K562 (cell line): ENCODE data around the gene CCDC9B. TPM values are rescaled to one million over a fixed set of nuclear protein-coding genes. Genes with fewer than 3 reads are reported as not detected.

Experiments
- ATAC-seq: fragments of 200-7000 bp; cut with Tn5 transposase; 3 replicates; pipeline ENCODE4 v1.9.1; 2020; ENCODE audit warnings: moderate library complexity
- BruUV-seq: library from RNA; stranded (reverse); fragments of 400-500 nt; replicated peaks from 2 replicates; lab custom pipeline; 2021; lab: Mats Ljungman, UMichigan
- CTCF ChIA-PET: fragments of 300-600 bp; formaldehyde crosslinking; extraction: SDS; loops from one replicate; lab custom pipeline; 2021; ENCODE audit warnings: low intra/inter-chr PET ratio; lab: Yijun Ruan, JAX
- POLR2A ChIA-PET: fragments of 300-600, 350-650 bp; sonication (Branson Sonifier 250); formaldehyde crosslinking; extraction: SDS; loops from one replicate; lab custom pipeline; 2021; ENCODE audit warnings: antibody characterized with exemption, inconsistent platforms; lab: Yijun Ruan, JAX
- DNase-seq, 4 experiments: peaks; one replicate each; pipeline versions ENCODE4 v3.0.0 to v3.0.0-alpha.2; 2011 to 2018; ENCODE audit warnings: low spot score in 3 of 4, mixed read lengths in 3 of 4; ENCODE audit errors: extremely low read depth in 1 of 4
- FAIRE-seq: peaks from 2 replicates; lab custom pipeline; 2011; peaks lifted over from hg19 to GRCh38; lab: Jason Lieb, UNC
- H2AFZ ChIP-seq: 2 replicates; pipeline ENCODE4 v1.6.0; 2011; ENCODE audit warnings: low read depth, low read length, control low read depth, inconsistent platforms
- H3K27ac ChIP-seq: fragments of 200-600 bp; 3 replicates; pipeline ENCODE4 v1.8.0; 2011; ENCODE audit warnings: low read depth, mild to moderate bottlenecking, control low read depth, inconsistent platforms, low read length, moderate library complexity, mixed read lengths; ENCODE audit errors: extremely low read depth
- H3K27me3 ChIP-seq, 2 experiments: fragments of 300-600 bp in 1 of 2; 2 replicates in 1 of 2; 3 replicates in 1 of 2; pipeline versions ENCODE4 v1.6.0 to v1.8.0; 2011; ENCODE audit warnings: inconsistent platforms in 2 of 2, low read length in 2 of 2, mild to moderate bottlenecking in 1 of 2, mixed read lengths in 1 of 2, moderate library complexity in 1 of 2; ENCODE audit not compliant: control insufficient read depth in 2 of 2, insufficient read depth in 2 of 2
- H3K36me3 ChIP-seq: fragments of 300-600 bp; 3 replicates; pipeline ENCODE4 v1.8.0; 2011; ENCODE audit warnings: mild to moderate bottlenecking, low read length, inconsistent platforms; ENCODE audit not compliant: control insufficient read depth, insufficient read depth
- H3K4me1 ChIP-seq, 2 experiments: fragments of 200-600 bp in 1 of 2; replicated peaks in 1 of 2; 2 replicates in 1 of 2; 3 replicates in 1 of 2; pipeline versions ENCODE4 v1.5.1 to v1.8.0; 2011; ENCODE audit warnings: inconsistent platforms in 2 of 2, low read length in 2 of 2, mild to moderate bottlenecking in 1 of 2, mixed read lengths in 1 of 2, moderate library complexity in 1 of 2; ENCODE audit not compliant: control insufficient read depth in 2 of 2, insufficient read depth in 2 of 2
- H3K4me2 ChIP-seq: 2 replicates; pipeline ENCODE4 v1.6.1; 2011; ENCODE audit warnings: low read length, control low read depth, inconsistent platforms, mixed read lengths; ENCODE audit not compliant: insufficient read depth
- H3K4me3 ChIP-seq: fragments of 200-600 bp; sonication (generic), shearing (Covaris generic); 2 replicates; pipeline ENCODE4 v1.5.1; 2016; ENCODE audit warnings: control low read depth, inconsistent platforms
- H3K79me2 ChIP-seq: fragments of 200-600 bp; 3 replicates; pipeline ENCODE4 v1.8.0; 2011; ENCODE audit warnings: low read length, inconsistent platforms; ENCODE audit not compliant: control insufficient read depth, insufficient read depth
- H3K9ac ChIP-seq, 2 experiments: 2 replicates each; pipeline versions ENCODE4 v1.6.0 to v1.6.1; 2011; ENCODE audit warnings: low read depth in 2 of 2, low read length in 2 of 2, control low read depth in 1 of 2, inconsistent platforms in 1 of 2, mild to moderate bottlenecking in 1 of 2, mixed read lengths in 1 of 2; ENCODE audit not compliant: insufficient read depth in 1 of 2
- H3K9me1 ChIP-seq: one replicate; pipeline ENCODE4 v1.6.0; 2011; ENCODE audit warnings: inconsistent platforms, mild to moderate bottlenecking, low read length, moderate library complexity; ENCODE audit not compliant: control insufficient read depth, insufficient read depth
- H3K9me3 ChIP-seq: replicated peaks from 2 replicates; pipeline ENCODE4 v1.5.1; 2011; ENCODE audit warnings: low read depth, low read length, inconsistent platforms; ENCODE audit not compliant: control insufficient read depth, insufficient read depth
- H4K20me1 ChIP-seq: replicated peaks from 2 replicates; pipeline ENCODE4 v1.6.1; 2011; ENCODE audit warnings: low read length, inconsistent platforms, mixed read lengths; ENCODE audit not compliant: control insufficient read depth, insufficient read depth
- ARID3B ChIP-seq: fragments of 250-450 bp; sonication (Bioruptor Pico); IDR thresholded peaks from 2 replicates; pipeline ENCODE4 v1.4.0; 2020; ENCODE audit warnings: borderline replicate concordance
- BRF2 ChIP-seq: IDR thresholded peaks from 3 replicates; pipeline ENCODE4 v1.6.1; 2011; ENCODE audit warnings: borderline replicate concordance, mild to moderate bottlenecking; ENCODE audit not compliant: insufficient read length, insufficient read depth
- COPS2 ChIP-seq: fragments of 450-650 bp; conservative IDR thresholded peaks from 2 replicates; pipeline ENCODE4 v1.6.1; 2016; ENCODE audit warnings: mild to moderate bottlenecking, moderate library complexity
- ELF1 ChIP-seq: fragments of 200-800 bp; sonication (Bioruptor generic); IDR thresholded peaks from 2 replicates; pipeline ENCODE4 v1.6.1; 2016; ENCODE audit warnings: missing genetic modification characterization, missing compliant biosample characterization
- ETS2 ChIP-seq: IDR thresholded peaks from 2 replicates; pipeline ENCODE4 v1.6.1; 2016; ENCODE audit warnings: borderline replicate concordance, missing genetic modification characterization, mild to moderate bottlenecking, moderate library complexity, missing compliant biosample characterization; ENCODE audit not compliant: poor library complexity, severe bottlenecking
- HDAC3 ChIP-seq: fragments of 450-650 bp; IDR thresholded peaks from 2 replicates; pipeline ENCODE4 v1.6.1; 2018; ENCODE audit warnings: borderline replicate concordance, mild to moderate bottlenecking, moderate library complexity; ENCODE audit not compliant: partially characterized antibody
- L3MBTL2 ChIP-seq: fragments of 450-650 bp; IDR thresholded peaks from 2 replicates; pipeline ENCODE4 v1.6.1; 2016; ENCODE audit warnings: mild to moderate bottlenecking, moderate library complexity
- MCM7 ChIP-seq, 2 experiments: fragments of 450-650 bp; IDR thresholded peaks; 2 replicates each; pipeline ENCODE4 v1.6.1; 2016 to 2018
- MYBL2 ChIP-seq, 2 experiments: fragments of 450-650 bp in 1 of 2; sonication (generic) in 1 of 2; formaldehyde crosslinking in 1 of 2; IDR thresholded peaks; 2 replicates each; pipeline versions ENCODE4 v1.6.1 to v1.8.1; 2017 to 2022; ENCODE audit warnings: borderline replicate concordance in 1 of 2, inconsistent platforms in 1 of 2, low read depth in 1 of 2, mild to moderate bottlenecking in 1 of 2, missing genetic modification reagents in 1 of 2, moderate library complexity in 1 of 2
- PHB ChIP-seq: fragments of 250-450 bp; sonication (Bioruptor Pico); IDR thresholded peaks from 2 replicates; pipeline ENCODE4 v1.5.0; 2021
- POU5F1 ChIP-seq: fragments of 150-350 bp; IDR thresholded peaks from 2 replicates; pipeline ENCODE4 v1.6.1; 2014; ENCODE audit warnings: borderline replicate concordance, low read length, low read depth, mild to moderate bottlenecking; ENCODE audit not compliant: partially characterized antibody
- RBFOX2 ChIP-seq: fragments of 200-400 bp; formaldehyde crosslinking; IDR thresholded peaks from 2 replicates; pipeline ENCODE4 v1.6.1; 2017; ENCODE audit warnings: low read depth, mild to moderate bottlenecking, low read length, moderate library complexity
- RUNX1 ChIP-seq: sonication (generic); IDR thresholded peaks from 2 replicates; pipeline ENCODE4 v1.6.1; 2016; ENCODE audit warnings: antibody characterized with exemption, low read depth
- SMAD4 ChIP-seq: fragments of 250-450 bp; sonication (Bioruptor Pico); conservative IDR thresholded peaks from 2 replicates; pipeline ENCODE4 v1.8.0; 2021; ENCODE audit warnings: inconsistent platforms, mild to moderate bottlenecking, moderate library complexity
- ZNF445 ChIP-seq: fragments of 250-450 bp; sonication (Bioruptor Pico); IDR thresholded peaks from 2 replicates; pipeline ENCODE4 v1.4.0; 2020; ENCODE audit warnings: low read depth, mild to moderate bottlenecking, moderate library complexity
- ZNF583 ChIP-seq: fragments of 250-450 bp; sonication (Bioruptor Pico); IDR thresholded peaks from 2 replicates; pipeline ENCODE4 v1.4.0; 2020
- ZNF76 ChIP-seq: fragments of 250-450 bp; sonication (Bioruptor Pico); IDR thresholded peaks from 2 replicates; pipeline ENCODE4 v1.4.0; 2020; ENCODE audit warnings: mild to moderate bottlenecking, moderate library complexity, borderline replicate concordance
- WGBS: fragments of 100-300 bp; shearing (Covaris generic); methylation state at CpG from one replicate; pipeline ENCODE4 v1.1.6; 2016; ENCODE audit warnings: low coverage, mixed read lengths; ENCODE audit not compliant: insufficient coverage; ENCODE audit errors: missing lambda C conversion rate; 5-methylcytosine and 5-hydroxymethylcytosine counted together
- in situ Hi-C: fragments of 300-500 bp; cut with MboI; formaldehyde crosslinking; loops from 4 replicates; pipeline ENCODE4 v1.15.0; 2018; ENCODE audit warnings: inconsistent platforms, mixed read lengths
- intact Hi-C: fragments of 100-400 bp; cut with micrococcal nuclease; formaldehyde crosslinking; loops from 2 replicates; pipeline ENCODE4 v1.14.2; 2022
- polyA plus RNA-seq, 8 experiments: library from polyadenylated mRNA; depleted of rRNA in 4 of 8; stranded (reverse) in 5 of 8; unstranded in 3 of 8; fragments of >200 nt; fragmentation: Nextera tagmentation in 2 of 8; fragmentation: Illumina TruSeq in 1 of 8; extraction: Ambion mirVana in 2 of 8; extraction: Trizol in 1 of 8; gene quantifications; 2 replicates each; pipeline versions ENCODE4 v1.2.1 to v1.2.3, GENCODE V29; 2011 to 2014; ENCODE audit warnings: inconsistent platforms in 1 of 8, missing spikeins in 1 of 8
- total RNA-seq, 7 experiments: library from RNA; depleted of rRNA in 6 of 7; stranded (reverse); fragments of >200 nt in 6 of 7; fragmentation: Illumina TruSeq in 2 of 7; extraction: Trizol in 2 of 7; gene quantifications; 2 replicates each; pipeline versions ENCODE4 v1.2.1 to v1.2.3, GENCODE V29; 2011 to 2021; ENCODE audit warnings: low replicate concordance in 1 of 7
- TF ChIP-seq, protein P1 (sequence below): fragments of 250-450 bp; sonication (Bioruptor Pico); IDR thresholded peaks from 2 replicates; pipeline ENCODE4 v1.8.0; 2021; ENCODE audit warnings: borderline replicate concordance, mild to moderate bottlenecking, moderate library complexity; ENCODE audit not compliant: poor library complexity, severe bottlenecking

Gene CCDC9B
- total and polyA plus RNA-seq, 9 of the 15 experiments (the other 6 are each of a cell fraction or from before 2014, with no cell fraction given): 0.01 to 0.47 (median 0.15) TPM; not detected in 1

GRCh38 chr15:40386480-40386879 lies 45.7 kb upstream of the CCDC9B start:
- POLR2A ChIA-PET: interaction anchor here (0.6 kb wide), 1 partner anchor 20 kb away, joined by 3 read pairs; no protein-coding TSS in a partner anchor
- no peak overlapping the region for H3K27ac ChIP-seq
- no peak overlapping the region for H3K4me2 ChIP-seq
- peaks cover 31% of the 10 kb centered on the region for H3K79me2 ChIP-seq
- H4K20me1 ChIP-seq: no peaks in the 10 kb centered on the region
- no peak for DNase-seq
- H3K9me3 ChIP-seq: no peaks in the 10 kb centered on the region
- H3K9ac ChIP-seq: no peak overlapping the region
- CTCF ChIA-PET: no interaction called here
- no TSS peak for BruUV-seq
- no peak overlapping the region for H2AFZ ChIP-seq
- intact Hi-C loops: no loop called here
- H3K27me3 ChIP-seq: no peaks in the 10 kb centered on the region
- no peak for TF ChIP-seq ETS2 (tag)
- no peak for TF ChIP-seq RBFOX2
- TF ChIP-seq HDAC3: no peak
- TF ChIP-seq ELF1: no peak
- TF ChIP-seq PHB: no peak
- no peak for TF ChIP-seq RUNX1
- no peak for TF ChIP-seq SMAD4 (CRISPR knock-in tag)
- no peak for TF ChIP-seq ARID3B (CRISPR knock-in tag)
- TF ChIP-seq ZNF76: no peak
- no peak for TF ChIP-seq ZNF583 (CRISPR knock-in tag)
- TF ChIP-seq L3MBTL2: no peak
- TF ChIP-seq MCM7 (IDR thresholded peaks at IDR 0.05): no peak
- TF ChIP-seq MYBL2 (IDR thresholded peaks at IDR 0.05; ENCODE audit: low read depth): no peak
- no peak for TF ChIP-seq MYBL2 (CRISPR knock-in tag; IDR thresholded peaks at IDR 0.05; ENCODE audit: borderline replicate concordance)
- TF ChIP-seq, protein P1, sequence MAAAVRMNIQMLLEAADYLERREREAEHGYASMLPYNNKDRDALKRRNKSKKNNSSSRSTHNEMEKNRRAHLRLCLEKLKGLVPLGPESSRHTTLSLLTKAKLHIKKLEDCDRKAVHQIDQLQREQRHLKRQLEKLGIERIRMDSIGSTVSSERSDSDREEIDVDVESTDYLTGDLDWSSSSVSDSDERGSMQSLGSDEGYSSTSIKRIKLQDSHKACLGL (CRISPR knock-in tag): no peak
- no peak for TF ChIP-seq COPS2
- no peak for TF ChIP-seq ZNF445 (CRISPR knock-in tag)
- TF ChIP-seq BRF2: no peak
- no peak for TF ChIP-seq POU5F1
- H3K9me1 ChIP-seq: peaks cover 5% of the 10 kb centered on the region
- peaks cover 69% of the 10 kb centered on the region for H3K36me3 ChIP-seq
- no peak overlapping the region for H3K4me3 ChIP-seq
- in situ Hi-C loops: no loop called here
- FAIRE-seq: no peak
- peaks cover 11 to 23% of the 10 kb centered on the region in 2 experiments; a peak in 4 of 5 replicates for H3K4me1 ChIP-seq
- ATAC-seq: no peak
- 96% methylated on average over 3 of the region's 3 CpGs for WGBS
